Stimulated activated CD4-positive, alpha-beta T cell treated with anti-CD3 and anti-CD28 coated beads, Interleukin-2, amount 100 ng/mL, for 48 hours (primary cell): ENCODE data around the gene TANGO6.

Source experiments
- DNase-seq, 2 donors: peaks; one replicate each; pipeline ENCODE4 v3.0.0-alpha.2; 2020

The TANGO6 gene

GRCh38 chr16:68869492-68870088 lies 26.3 kb downstream of the TANGO6 start:
- no peak for DNase-seq

GRCh38 chr16:68873635-68874471 lies 30.5 kb downstream of the TANGO6 start:
- no peak for DNase-seq

GRCh38 chr16:68875871-68876270 lies 32.5 kb downstream of the TANGO6 start:
- DNase-seq, result no peak

- no peak for DNase-seq
These were observed 40.4 kb downstream of the TANGO6 start for GRCh38 chr16:68883685-68884084.

GRCh38 chr16:68884401-68884800 lies 41.1 kb downstream of the TANGO6 start:
- DNase-seq, result no peak

GRCh38 chr16:68884861-68885720 lies 41.8 kb downstream of the TANGO6 start:
- DNase-seq, result no peak

- DNase-seq, result no peak
These were observed 43.8 kb downstream of the TANGO6 start for GRCh38 chr16:68887107-68887506.

- DNase-seq, result no peak
These were observed 46.3 kb downstream of the TANGO6 start for GRCh38 chr16:68889508-68890150.

GRCh38 chr16:68892214-68892613 lies 48.9 kb downstream of the TANGO6 start:
- DNase-seq, result no peak

- DNase-seq, result no peak
These were observed 49.6 kb downstream of the TANGO6 start for GRCh38 chr16:68892898-68893297.

- DNase-seq, result no peak
These were observed 50.7 kb downstream of the TANGO6 start for GRCh38 chr16:68893710-68894705.

GRCh38 chr16:68894714-68895113 lies 51.4 kb downstream of the TANGO6 start:
- no peak for DNase-seq

- DNase-seq, result no peak
These were observed 54.7 kb downstream of the TANGO6 start for GRCh38 chr16:68898026-68898425.

GRCh38 chr16:68900009-68900408 lies 56.7 kb downstream of the TANGO6 start:
- DNase-seq, result no peak

GRCh38 chr16:68902003-68902968 lies 59.0 kb downstream of the TANGO6 start:
- peak in 1 of 2 donors; percentile 1 for DNase-seq

GRCh38 chr16:68902969-68903345 lies 59.6 kb downstream of the TANGO6 start:
- no peak for DNase-seq

GRCh38 chr16:68907297-68907696 lies 64.0 kb downstream of the TANGO6 start:
- DNase-seq, result no peak

GRCh38 chr16:68907781-68908181 lies 64.5 kb downstream of the TANGO6 start:
- DNase-seq, result no peak

GRCh38 chr16:68909099-68909733 lies 65.9 kb downstream of the TANGO6 start:
- no peak for DNase-seq

- DNase-seq, result no peak
These were observed 66.7 kb downstream of the TANGO6 start for GRCh38 chr16:68910051-68910450.
